Stimulated activated CD8-positive, alpha-beta memory T cell treated with anti-CD3 and anti-CD28 coated beads, Interleukin-7, amount 100 ng/mL, for 4 hours (primary cell): Measurements from ENCODE around the gene EVX2.

ENCODE experiments used
- DNase-seq, 2 donors: peaks; one replicate each; pipeline ENCODE4 v3.0.0-alpha.2; 2020; ENCODE audit warnings: low read depth in 2 of 2

EVX2 gene

DNA sequence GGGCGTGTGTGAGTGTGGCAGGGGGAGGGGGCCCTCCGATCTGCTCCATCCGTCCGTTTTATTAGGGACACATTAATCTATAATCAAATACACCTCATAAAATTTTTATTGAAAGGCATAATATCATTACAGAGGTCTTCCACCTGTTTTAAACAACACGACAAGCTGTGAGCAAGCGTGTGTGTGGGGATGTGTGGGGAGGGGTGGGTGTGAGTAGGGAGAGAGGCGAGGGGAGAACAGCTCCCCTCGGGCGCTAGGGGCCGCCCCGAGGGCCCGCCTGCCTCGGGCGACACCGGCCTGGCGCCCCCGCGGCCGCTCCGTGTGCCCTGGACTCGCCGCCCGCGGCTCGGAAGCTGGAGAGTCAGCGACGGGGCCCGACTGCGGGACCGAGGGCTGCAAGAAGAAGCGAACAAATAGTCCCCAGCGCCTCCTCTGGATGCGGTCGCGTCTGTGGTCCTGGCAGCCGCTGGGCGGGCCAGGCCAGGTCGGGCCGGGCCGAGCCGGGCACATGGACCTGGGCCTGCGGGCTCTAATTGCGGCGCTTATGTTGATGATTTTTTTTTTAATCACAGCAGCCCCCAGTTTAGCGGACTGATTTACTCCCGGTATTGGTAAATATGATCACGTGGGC is 38.4 kb upstream of the EVX2 start:
- no peak for DNase-seq

DNA sequence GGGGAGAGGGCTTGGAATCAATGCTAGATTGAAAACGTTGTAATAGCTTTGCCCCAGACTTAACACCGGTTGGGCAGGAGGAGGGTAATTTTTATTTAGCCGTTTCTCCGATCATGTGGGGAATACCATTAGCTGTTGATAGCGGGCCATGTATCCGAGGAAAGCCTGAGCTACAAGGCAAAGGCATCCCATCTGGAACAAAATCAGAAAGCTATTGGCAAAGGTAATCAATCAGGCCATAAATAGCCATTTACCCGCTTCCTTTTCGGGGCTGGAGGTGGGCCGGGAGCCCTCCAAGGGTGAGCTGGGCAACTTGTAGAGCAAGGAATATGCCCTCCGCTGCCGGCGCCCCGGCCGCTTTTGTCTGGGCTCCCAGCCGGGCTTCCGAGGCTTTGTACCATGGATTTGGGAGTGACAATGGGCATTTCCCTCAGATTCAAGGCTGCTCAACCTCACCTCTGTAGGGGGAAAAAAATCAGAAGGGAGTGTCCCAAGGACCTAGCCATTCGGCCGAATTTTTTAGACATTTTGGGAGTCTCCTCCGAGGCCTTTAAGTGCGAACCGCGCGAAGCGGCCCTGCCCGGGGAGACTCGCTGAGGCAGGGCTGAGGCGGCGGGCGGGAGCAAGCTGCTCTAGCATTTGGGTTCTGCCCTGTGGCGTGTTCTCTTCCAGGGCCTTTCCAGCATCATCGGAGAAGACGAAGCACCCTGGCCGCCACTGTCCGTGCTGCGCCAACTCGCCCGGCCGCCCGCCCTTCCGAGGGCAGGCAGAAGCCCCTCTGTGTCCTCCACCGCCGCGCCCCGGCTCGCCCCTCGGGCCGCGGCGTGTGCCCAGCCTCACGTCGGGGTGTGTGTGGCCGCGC is 37.7 kb upstream of the EVX2 start:
- no peak for DNase-seq

DNA sequence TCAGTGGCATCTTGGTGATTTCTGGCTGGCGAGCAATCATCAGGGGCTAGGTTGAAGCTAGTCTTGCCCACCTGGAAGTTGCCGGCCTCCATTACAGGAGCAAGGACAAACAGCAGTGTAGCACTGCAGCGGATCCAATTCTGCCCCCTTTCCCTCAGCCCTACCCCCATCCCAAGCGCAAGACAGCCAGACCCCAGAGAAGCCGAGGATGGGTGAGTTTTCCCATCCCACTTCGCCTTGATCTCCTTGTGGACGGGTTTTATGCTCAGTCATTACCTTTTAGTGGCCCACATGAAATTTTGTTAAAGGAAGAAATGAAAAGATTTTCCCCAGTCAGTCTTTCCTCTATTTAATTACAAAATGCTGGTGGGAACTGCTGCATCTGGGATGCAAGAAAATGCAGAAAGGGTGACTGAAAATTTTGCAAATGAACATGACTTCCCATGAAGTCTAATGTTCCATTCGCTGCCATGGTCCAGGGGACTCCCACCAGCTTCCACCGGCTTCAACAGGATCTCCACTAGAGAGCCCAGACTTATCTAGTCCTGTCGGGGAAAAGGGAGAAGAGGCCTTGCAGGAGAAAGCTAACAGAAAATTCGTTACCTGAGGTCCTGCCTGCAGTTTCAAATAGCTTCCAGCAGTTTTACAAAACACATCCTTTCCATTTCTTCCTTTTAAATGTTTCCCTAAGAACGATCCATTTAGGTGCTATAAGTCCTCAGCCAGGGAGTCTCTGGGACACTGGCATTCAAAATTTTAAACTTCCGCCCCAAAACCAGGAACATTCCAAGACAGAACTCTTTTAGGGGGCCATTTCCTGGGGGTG is 36.8 kb upstream of the EVX2 start:
- DNase-seq, result no peak

DNA sequence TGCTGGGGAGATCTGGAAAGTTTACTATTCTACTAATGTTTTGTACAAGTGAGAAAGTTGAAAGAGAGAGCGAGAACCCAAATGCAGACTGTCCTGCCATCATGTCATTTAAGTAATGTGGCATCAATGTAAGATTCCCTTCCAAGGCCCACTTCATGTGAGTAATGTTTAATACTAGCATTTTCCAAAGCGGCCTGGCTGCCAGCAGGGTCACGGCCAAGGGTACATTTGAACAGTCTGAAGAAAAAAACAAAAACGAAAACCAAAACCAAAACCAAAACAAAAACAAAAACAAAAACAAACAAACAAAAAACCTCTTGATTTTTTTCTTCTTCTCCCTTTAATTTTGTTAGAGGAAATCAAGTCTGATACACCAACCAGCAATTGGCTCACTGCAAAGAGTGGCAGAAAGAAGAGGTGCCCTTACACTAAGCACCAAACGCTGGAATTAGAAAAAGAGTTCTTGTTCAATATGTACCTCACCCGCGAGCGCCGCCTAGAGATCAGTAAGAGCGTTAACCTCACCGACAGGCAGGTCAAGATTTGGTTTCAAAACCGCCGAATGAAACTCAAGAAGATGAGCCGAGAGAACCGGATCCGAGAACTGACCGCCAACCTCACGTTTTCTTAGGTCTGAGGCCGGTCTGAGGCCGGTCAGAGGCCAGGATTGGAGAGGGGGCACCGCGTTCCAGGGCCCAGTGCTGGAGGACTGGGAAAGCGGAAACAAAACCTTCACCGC is 35.0 kb upstream of the EVX2 start:
- DNase-seq, result no peak

DNA sequence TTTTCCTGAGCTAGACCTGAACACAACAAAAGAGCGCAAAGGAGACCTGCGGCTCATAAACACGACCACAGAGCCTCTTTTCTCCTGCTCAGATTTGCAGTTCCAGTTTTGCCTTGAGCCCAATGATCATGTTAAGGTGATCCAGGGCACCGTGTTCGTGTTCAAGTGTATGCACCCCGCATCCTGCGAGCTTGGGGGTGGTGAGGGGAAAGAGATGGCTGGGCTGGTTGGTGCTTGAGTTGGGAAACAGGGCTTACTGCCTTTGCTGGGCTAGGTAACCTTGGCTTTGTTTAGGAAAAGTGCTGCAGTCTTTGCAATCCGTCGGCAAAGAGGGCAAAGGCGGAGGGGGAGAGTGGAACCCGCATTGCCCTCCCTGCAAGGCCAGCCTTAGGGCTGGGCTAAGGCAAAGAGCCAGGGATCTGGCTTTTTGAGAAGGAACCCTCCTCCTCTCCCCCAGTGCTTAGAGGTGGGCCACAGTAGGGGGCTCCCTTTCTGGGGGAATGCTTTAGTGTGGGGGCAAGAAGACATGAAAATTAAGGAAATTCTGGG is 34.1 kb upstream of the EVX2 start:
- DNase-seq, result no peak

DNA sequence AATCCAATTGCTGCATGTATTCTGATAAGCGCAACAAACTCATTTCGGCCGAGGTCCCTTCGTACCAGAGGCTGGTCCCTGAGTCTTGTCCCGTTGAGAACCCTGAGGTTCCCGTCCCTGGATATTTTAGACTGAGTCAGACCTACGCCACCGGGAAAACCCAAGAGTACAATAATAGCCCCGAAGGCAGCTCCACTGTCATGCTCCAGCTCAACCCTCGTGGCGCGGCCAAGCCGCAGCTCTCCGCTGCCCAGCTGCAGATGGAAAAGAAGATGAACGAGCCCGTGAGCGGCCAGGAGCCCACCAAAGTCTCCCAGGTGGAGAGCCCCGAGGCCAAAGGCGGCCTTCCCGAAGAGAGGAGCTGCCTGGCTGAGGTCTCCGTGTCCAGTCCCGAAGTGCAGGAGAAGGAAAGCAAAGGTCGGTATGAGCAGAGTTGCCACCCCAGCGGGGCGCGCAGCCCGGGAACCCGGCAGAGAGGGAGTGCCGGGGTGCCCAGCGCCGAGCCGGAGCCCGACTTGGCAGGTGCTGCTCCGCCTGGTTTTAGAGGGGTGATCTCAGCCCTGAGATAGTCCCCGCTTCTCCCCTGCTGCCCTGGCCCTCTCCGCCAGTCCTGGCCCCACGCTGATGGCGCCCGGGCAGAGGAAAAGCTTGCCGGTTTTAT is 33.5 kb upstream of the EVX2 start:
- no peak for DNase-seq

DNA sequence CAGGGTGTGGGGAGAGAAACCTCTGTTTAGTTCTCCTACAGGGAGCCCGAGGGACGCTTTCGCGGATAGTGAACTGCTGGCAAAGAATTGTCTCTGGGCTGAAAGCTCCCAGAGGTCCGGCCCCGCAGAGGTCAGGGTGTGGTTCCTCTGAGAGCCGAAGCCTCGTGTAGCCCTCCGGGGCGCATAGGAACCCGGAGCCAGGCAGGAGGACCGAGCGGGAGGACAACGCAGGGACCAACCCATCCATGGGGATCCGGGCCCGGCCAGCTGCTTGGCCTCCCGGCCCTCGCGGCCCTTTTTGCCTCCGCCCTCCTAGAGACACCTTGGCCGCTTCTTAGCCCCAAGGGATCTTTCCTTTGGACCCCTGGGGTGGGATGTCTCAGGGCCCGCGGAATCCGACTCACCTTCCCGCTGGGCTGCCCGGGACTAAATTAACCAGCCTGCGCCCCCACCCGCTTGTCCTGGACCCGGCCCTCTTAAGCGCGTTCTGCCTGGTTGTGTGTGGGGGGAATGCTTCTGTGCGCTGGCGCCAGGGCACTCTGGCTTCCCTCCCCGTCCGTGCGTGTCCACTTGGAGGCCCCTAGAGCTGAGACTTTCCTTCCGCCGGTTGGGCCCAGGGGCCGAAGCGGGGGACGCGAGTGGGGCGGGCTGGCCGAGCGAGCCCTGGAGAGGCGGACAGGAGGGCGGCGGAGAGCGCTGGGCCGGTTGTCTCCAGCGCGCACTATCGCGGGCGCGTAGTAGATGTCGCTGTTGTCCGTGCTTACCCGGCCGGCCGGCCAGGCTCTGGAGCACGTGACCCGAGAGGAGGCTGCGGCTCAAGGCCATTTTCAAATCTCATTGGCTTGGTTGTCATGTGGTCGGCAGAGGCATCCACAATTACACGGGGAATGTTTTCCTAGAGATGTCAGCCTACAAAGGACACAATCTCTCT is 32.4 kb upstream of the EVX2 start, which contains the start of gene HOXD10:
Gene HOXD10, plus strand, starts transcription at position 896 of the 931 bp plus-strand sequence. CDS start 56 bp downstream, outside the sequence.
- DNase-seq, result no peak

DNA sequence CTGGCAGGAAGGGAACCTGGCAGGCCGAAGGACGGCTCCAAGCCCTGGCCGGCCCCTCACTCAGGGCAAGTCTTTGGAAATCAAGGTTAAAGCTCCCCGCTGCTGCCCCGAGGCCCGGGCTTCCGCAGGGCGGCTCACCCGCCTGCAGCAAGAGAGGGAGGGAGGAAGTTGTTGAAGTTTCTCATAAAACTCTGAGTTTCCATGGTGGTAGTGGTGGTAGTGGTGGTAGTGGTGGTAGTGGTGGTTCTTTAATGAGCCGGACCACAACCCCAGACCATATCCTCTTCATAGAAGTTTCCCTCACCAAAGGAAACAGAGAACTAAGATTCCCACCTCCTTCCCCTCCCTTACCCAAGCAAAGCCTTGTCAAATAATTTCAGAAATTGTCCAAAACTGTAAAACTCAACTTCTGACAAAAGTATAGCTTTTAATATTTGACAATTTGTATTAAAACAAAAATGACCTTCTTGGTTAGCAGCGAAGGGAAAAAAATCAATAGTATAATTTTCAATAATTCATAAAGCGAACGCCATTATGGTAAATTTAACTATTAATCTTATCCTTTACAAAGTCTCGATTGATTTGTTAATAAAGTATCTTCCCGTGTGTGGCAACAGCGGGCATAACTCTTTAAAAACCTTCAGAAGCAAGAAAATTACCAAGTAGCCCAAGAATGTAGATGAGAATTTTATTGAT is 31.3 kb upstream of the EVX2 start:
- no peak for DNase-seq

DNA sequence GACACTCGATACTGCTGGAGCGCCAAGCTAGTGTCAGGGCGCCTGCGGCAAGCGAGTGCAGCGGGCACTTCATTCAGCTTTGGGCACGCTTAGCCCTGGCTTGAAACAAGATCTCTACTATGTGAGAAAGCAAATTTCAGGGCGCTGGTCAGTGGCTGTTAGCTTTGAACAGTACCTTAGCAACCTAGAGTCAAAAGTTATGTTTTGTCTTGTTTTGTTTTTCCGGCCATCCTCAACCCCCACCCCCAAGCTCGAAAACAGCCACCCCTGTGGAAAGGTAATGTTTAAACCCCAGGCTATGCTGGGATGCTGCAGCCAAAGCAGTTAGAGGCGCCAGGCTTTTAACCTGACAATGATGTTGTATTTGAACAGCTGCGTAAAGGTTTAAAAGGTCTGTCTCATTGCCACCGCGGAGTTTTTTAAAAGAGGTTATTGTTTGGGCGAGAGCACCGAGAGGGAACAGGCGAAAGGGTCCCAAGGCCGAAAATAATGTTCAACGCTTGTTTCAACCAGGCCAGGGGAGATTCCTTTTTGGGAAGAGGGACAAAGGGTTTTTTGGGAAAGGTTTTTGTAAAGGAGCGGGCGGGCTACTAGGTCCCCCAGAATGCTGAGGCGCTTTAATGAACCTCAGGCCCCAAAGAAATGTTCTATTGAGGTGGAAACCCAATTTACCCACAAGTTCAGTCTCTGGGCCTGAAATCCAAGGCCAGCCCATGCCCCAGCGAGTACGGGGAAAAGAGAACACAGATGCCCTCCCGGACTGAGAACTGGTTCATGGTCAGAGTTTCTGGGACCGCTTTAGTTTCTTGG is 30.6 kb upstream of the EVX2 start:
- DNase-seq, result no peak

DNA sequence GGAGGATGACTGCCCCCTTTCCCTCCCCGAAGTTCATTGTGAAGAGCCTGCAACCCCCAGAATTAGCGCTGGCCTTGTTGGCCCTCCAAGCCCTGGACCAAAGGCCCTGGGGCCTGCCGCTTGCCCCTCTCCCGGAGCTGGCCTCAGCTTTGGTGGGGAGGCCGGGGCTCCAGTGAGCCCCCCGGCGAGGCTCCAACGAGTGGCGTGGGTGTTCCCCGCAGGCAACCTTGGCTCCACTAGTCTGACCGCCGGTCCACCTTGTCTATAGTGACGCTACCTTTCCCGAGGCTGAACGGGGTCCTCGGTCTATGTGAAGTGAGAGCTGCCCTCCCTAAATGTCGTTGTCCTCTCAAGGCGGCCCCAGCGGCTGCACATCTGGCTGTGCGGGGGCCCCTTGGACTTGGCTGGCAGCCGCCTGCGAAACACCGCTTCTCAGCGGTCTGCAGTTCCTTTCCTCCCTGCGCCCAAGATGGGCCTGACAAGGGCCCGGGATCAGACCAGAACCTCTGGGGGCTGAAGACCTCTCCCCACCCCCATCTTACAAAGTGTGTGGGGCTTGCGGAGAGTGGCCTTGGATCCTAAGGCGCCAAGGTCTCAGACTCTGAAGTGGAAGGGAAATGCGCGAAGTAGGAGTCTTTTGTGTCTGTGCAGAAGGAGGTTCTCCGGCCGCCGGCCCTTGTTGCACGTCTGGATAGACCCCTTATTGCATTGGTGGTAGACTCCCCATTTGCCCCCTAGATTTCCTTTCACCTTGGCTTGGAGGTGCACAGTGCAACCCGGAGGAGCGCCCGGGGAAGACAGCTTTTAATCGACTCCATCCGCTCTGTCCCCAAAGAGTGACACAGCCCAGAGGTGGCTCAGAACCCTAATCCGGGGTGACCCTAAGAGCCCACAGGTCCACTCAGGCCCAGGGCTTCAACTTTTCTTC is 28.9 kb upstream of the EVX2 start:
- DNase-seq, result no peak

DNA sequence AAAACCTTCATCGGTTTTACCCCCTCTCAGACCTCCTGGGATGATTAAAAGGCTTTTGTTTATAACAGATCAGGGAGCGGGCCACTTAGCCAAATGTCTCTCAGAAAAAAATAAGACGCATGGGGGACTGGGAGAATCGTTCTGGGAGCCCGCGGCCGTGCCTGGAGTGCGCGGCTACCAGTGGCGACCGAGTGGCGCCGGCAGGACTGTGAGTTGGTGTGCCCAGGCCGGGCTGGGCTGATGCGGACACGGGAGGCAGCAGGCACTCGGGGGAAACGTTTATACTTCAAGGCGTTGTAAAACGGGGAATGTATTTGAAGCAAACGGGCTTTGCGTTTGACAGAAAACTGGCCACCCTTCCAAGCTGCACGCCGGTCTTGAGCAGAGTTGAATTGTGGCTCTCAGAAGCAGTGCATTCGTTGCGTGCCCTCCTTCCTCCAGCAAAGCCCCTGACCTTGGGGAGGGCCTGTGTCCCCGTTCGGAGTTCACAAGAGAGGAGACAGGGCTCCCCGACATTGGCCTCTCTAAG is 28.1 kb upstream of the EVX2 start:
- no peak for DNase-seq

DNA sequence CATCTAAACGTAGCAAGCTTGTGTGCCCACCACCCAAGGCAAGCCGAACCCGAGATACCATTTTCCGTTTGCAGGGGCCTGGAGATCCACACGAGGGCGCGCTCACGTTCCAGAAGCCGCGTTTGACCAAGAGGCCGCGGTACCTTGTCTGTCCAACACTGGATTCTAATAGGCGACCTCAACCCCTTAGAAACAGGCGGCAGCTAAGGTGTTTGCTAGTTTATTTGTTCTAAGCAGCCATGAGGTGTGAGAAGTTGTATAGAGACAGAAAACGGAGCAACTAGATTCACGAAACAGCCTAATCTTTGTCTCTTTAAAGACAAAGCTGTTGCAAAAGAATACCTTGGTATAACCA is 27.5 kb upstream of the EVX2 start:
- no peak for DNase-seq

DNA sequence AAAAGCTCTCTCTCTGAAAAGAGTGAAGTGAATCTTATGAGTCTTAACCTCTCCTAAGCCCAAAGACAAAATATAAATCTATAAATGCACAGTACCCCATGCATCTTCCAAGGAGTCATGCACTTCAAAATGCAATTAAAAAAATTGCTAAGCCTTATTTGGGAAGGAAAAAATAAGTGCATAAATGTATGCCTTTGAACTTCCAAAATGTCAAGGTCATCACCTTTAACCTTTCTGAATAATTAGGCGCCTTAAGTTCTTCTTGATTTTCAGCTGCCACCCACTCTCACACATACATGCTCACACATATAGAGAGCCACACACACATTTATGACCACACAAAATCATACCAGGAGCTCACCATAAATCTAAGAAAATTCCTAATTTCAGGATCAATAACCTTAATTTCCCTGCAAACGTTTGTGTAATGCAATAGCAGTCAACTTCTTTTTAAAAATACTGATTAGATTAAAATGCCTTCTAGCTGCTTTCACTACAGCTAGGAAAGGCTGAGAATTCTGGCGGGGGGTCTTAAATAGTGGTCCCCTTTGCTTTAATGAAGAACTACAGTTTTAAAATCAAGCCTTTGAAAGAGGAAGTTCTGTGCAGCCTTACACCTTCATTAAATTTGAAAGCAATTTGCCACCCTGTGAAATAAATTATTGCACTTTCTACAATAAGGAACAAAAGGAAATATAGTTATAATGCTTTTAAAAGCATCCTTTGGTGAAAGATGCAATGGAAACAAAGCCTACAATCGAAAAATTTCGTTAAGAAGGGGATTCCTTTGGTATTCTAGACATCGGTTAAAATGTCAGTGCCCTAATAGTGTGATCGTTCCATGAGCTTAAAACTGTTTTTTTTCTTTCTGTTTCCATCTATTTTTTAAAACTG is 26.9 kb upstream of the EVX2 start:
- no peak for DNase-seq

DNA sequence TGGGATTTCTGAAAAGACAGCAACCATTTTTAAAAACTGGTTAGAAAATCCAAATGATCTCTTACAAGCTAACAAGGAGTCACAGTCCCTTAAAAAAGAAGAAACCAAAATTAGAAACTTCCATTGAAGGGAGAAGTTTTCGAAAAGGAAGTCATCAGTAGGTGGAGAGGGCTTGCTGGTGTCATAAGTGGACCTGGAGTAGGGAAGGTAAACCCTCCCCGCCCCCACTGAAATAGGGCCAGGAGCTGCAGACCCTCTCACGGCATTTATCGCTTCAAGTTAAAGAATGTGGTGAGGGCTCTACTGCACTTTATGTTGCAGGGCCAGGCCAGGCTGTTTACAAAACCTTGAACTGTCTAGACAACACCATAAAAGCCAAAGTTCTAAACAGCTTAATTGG is 26.2 kb upstream of the EVX2 start:
- DNase-seq, result no peak

DNA sequence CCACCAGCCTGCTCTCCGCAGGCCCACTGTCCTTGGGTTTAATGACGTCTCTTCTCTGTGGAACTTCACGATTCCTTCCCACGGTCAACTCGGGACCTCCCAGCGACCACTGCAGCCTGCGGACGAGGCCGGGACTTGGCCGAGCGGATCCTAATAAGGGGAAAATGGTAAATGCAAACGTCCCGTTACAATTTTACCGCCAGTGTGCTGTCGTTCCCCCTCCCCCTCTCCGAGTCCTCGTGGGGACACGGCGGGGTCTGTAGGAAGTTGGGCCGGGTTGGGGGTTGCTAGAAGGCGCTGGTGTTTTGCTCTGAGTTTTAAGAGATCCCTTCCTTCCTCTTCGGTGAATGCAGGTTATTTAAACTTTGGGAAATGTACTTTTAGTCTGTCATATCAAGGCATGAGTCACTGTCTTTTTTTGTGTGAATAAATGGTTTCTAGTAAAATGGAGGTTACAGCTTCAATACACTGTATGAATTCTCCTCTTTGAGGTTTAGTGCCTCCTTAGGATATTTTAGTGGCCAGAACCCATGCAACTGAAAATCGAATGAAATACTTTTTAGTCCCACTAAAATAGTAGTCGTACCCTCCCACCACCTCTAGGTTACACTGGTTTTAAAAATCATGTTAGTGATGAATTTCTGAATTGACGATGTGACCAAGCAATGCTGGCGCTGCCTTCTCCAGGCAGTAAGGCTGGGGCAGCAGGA is 25.6 kb upstream of the EVX2 start:
- DNase-seq, result no peak
